ENCODE measurements around the gene NFYA.

NFYA gene

DNA sequence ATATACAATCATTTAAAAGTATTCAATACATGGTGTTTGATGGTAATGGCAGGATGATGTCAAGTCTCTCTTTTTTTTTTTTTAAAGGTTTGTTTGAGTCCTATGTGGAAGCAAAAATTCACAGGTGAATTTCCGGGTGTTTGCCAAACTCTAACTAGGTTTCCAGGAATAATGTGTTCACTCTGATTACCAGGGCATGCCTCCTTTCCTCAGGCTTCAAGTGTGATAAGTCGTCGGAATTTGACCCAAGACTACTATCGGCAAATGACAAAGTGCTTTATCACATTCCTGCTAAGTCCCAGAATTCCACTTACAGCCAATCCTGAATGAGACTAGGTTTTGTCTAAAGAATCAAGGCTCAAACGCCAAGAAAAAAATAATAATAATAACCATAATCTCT lies 7.9 kb upstream of the NFYA start:
- Histone ChIP-seq H3K9ac (no peak overlapping the region), H3K27me3 (ENCODE audit: control insufficient read depth, insufficient read depth, low read length) (no peaks in the 10 kb centered on the region), H3K79me2 (no peaks in the 10 kb centered on the region), H3K36me3 (ENCODE audit: control insufficient read depth, insufficient read depth, low read length) (no peaks in the 10 kb centered on the region), H3K9me3 (ENCODE audit: control insufficient read depth, low read length) (no peaks in the 10 kb centered on the region), H3K27ac (no peak overlapping the region), H2AFZ (no peak overlapping the region), H3K4me3 (ENCODE audit: low read depth, low read length) (no peak overlapping the region), H3K4me2 (ENCODE audit: low read length) (no peak overlapping the region), H3K4me1 (peaks cover 12% of the 10 kb centered on the region)
- TF ChIP-seq, protein P1, sequence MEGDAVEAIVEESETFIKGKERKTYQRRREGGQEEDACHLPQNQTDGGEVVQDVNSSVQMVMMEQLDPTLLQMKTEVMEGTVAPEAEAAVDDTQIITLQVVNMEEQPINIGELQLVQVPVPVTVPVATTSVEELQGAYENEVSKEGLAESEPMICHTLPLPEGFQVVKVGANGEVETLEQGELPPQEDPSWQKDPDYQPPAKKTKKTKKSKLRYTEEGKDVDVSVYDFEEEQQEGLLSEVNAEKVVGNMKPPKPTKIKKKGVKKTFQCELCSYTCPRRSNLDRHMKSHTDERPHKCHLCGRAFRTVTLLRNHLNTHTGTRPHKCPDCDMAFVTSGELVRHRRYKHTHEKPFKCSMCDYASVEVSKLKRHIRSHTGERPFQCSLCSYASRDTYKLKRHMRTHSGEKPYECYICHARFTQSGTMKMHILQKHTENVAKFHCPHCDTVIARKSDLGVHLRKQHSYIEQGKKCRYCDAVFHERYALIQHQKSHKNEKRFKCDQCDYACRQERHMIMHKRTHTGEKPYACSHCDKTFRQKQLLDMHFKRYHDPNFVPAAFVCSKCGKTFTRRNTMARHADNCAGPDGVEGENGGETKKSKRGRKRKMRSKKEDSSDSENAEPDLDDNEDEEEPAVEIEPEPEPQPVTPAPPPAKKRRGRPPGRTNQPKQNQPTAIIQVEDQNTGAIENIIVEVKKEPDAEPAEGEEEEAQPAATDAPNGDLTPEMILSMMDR (IDR thresholded peaks at IDR 0.05), result no peak

DNA sequence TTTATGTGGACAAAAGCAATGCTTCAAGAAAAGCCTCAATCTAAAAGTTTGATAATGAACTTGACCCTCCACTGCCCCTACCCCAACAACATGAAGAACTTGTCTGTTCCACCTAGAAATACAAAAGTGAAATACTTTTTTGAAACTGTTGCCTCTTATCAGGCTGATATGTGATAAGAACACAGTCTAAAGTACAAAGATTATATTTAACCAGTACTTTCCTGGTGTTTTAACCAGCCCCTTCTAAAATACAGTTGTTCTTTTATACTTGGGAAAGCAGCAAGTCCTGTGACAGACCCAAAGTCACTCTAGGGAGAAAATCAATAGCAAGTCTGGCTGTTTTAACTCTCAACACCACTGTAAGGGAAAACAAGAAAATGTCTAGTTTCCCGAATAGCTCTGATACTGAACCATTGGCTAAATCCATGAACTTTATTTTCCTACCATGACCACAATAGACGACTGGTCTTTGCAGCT lies 7.2 kb upstream of the NFYA start:
- no peaks in the 10 kb centered on the region for H3K27me3 ChIP-seq (ENCODE audit: control insufficient read depth, insufficient read depth, low read length)
- H3K36me3 ChIP-seq (ENCODE audit: control insufficient read depth, insufficient read depth, low read length), result no peaks in the 10 kb centered on the region
- TF ChIP-seq, protein P1 (IDR thresholded peaks at IDR 0.05), result no peak
- H2AFZ ChIP-seq, result no peak overlapping the region
- no peaks in the 10 kb centered on the region for H3K79me2 ChIP-seq
- H3K4me1 ChIP-seq, result peaks cover 9% of the 10 kb centered on the region
- H3K9me3 ChIP-seq (ENCODE audit: control insufficient read depth, low read length), result no peaks in the 10 kb centered on the region
- H3K4me3 ChIP-seq (ENCODE audit: low read depth, low read length), result no peak overlapping the region
- no peak overlapping the region for H3K27ac ChIP-seq
- no peak overlapping the region for H3K9ac ChIP-seq
- no peak overlapping the region for H3K4me2 ChIP-seq (ENCODE audit: low read length)

DNA sequence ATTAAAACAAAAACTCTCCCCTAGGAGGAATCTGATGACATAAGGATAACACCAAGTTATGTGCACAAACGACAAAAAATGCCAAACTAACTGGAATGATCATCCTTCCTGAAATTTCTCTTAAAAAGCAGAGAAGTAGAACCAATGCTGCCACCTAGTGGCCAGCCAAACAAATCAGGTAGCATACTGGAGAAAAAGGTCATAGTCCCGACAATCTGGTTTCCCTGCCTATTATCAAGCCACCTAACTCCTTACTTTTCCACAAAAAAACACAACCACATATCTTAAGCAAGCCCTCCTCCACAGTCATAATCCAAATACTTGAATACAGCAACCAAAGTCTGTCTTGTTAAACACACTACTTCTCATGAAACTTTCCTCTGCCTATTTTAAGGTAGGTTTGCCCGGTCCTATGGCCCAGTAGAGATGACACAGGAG lies 5.9 kb upstream of the NFYA start:
- Histone ChIP-seq H3K9ac (no peak overlapping the region), H2AFZ (no peak overlapping the region), H3K79me2 (no peaks in the 10 kb centered on the region), H3K9me3 (ENCODE audit: control insufficient read depth, low read length) (no peaks in the 10 kb centered on the region), H3K4me3 (ENCODE audit: low read depth, low read length) (no peak overlapping the region), H3K27me3 (ENCODE audit: control insufficient read depth, insufficient read depth, low read length) (no peaks in the 10 kb centered on the region), H3K36me3 (ENCODE audit: control insufficient read depth, insufficient read depth, low read length) (no peaks in the 10 kb centered on the region), H3K27ac (peak overlapping the region; percentile 5), H3K4me2 (ENCODE audit: low read length) (no peak overlapping the region), H3K4me1 (peaks cover 4% of the 10 kb centered on the region)
- TF ChIP-seq, protein P1 (IDR thresholded peaks at IDR 0.05), result peak; percentile 88

DNA sequence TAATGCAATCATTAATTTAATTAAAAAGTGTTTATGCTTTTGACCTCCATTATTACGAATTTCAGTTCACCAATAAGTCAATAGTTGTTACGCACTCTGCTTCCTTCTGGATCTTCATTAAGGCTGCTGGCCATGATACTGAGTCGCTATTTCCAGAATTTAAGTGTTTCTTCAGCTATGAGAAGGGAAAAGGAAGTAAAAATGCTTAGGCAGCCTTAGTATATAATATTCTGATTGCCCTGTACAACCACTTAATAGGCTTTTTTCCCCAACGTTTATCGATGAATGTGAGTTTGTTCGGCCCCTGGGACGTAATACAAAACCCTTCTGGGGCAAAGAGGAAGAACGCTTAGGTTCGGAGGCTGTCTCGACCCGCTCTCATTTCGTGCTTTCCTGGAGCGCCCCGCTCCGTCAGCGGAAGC lies 1.3 kb upstream of the NFYA start:
- H3K4me2 ChIP-seq (ENCODE audit: low read length), result peak overlapping the region; percentile 91
- H3K27me3 ChIP-seq (ENCODE audit: control insufficient read depth, insufficient read depth, low read length), result no peaks in the 10 kb centered on the region
- H3K9me3 ChIP-seq (ENCODE audit: control insufficient read depth, low read length), result no peaks in the 10 kb centered on the region
- no peaks in the 10 kb centered on the region for H3K36me3 ChIP-seq (ENCODE audit: control insufficient read depth, insufficient read depth, low read length)
- peak overlapping the region; percentile 90 for H2AFZ ChIP-seq
- H3K27ac ChIP-seq, result peak overlapping the region; percentile 99
- peak overlapping the region; percentile 71 for H3K9ac ChIP-seq
- TF ChIP-seq, protein P1 (IDR thresholded peaks at IDR 0.05), result no peak
- peaks cover 11% of the 10 kb centered on the region for H3K4me1 ChIP-seq
- H3K4me3 ChIP-seq (ENCODE audit: low read depth, low read length), result peak overlapping the region; percentile 93
- peaks cover 8% of the 10 kb centered on the region for H3K79me2 ChIP-seq
